OCI-LY7 (cell line): Measurements from ENCODE around the gene SUPT20H. TPM values are rescaled to one million over a fixed set of nuclear protein-coding genes. Genes with fewer than 3 reads are reported as not detected.

Source experiments
- BruUV-seq: library from RNA; stranded (reverse); fragments of 400-500 nt; replicated peaks from 2 replicates; lab custom pipeline; 2021; lab: Mats Ljungman, UMichigan
- CTCF ChIA-PET: fragments of 300-600 bp; sonication (Branson Sonifier 250); formaldehyde crosslinking; loops from one replicate; lab custom pipeline; 2022; ENCODE audit warnings: antibody characterized with exemption; ENCODE audit not compliant: unreplicated experiment; lab: Charles Lee
- POLR2A ChIA-PET: fragments of 300-600 bp; sonication (Branson Sonifier 250); formaldehyde crosslinking; loops from one replicate; lab custom pipeline; 2022; ENCODE audit warnings: antibody characterized with exemption; lab: Charles Lee
- DNase-seq: peaks from one replicate; pipeline ENCODE4 v3.0.0-alpha.2; 2015; ENCODE audit warnings: low spot score
- H2AFZ ChIP-seq: fragments of 200-600 bp; sonication (generic), shearing (Covaris generic); 2 replicates; pipeline ENCODE4 v1.6.1; 2014; ENCODE audit warnings: mild to moderate bottlenecking, antibody characterized with exemption, low read length, moderate library complexity
- H3K27ac ChIP-seq: fragments of 200-600 bp; sonication (generic); 2 replicates; pipeline ENCODE4 v1.5.1; 2014; ENCODE audit warnings: mixed run types, low read depth, mild to moderate bottlenecking, moderate library complexity, low read length, inconsistent platforms; ENCODE audit not compliant: poor library complexity, severe bottlenecking
- H3K36me3 ChIP-seq: fragments of 200-600 bp; sonication (generic); 2 replicates; pipeline ENCODE4 v1.6.1; 2014; ENCODE audit warnings: mild to moderate bottlenecking, antibody characterized with exemption, low read length, moderate library complexity, mixed read lengths; ENCODE audit not compliant: insufficient read depth
- H3K4me1 ChIP-seq: fragments of 200-600 bp; sonication (generic); 2 replicates; pipeline ENCODE4 v1.5.1; 2014; ENCODE audit warnings: mild to moderate bottlenecking, low read length; ENCODE audit not compliant: insufficient read depth, poor library complexity, severe bottlenecking
- H3K4me2 ChIP-seq: fragments of 200-600 bp; sonication (generic); 2 replicates; pipeline ENCODE4 v1.6.1; 2014; ENCODE audit warnings: mild to moderate bottlenecking, low read length
- H3K4me3 ChIP-seq: fragments of 200-600 bp; sonication (generic); 2 replicates; pipeline ENCODE4 v1.5.1; 2014; ENCODE audit warnings: mild to moderate bottlenecking, low read depth, low read length; ENCODE audit not compliant: poor library complexity, severe bottlenecking
- H3K79me2 ChIP-seq: fragments of 200-600 bp; sonication (generic); 2 replicates; pipeline ENCODE4 v1.6.1; 2016; ENCODE audit warnings: low read depth, mild to moderate bottlenecking, low read length, moderate library complexity, mixed read lengths; ENCODE audit not compliant: insufficient read depth
- H3K9me2 ChIP-seq: fragments of 200-600 bp; sonication (generic); 2 replicates; pipeline ENCODE4 v1.6.1; 2016; ENCODE audit warnings: mild to moderate bottlenecking, low read length, mixed read lengths; ENCODE audit not compliant: insufficient read depth
- H3K9me3 ChIP-seq: fragments of 200-600 bp; sonication (generic); 2 replicates; pipeline ENCODE4 v1.6.1; 2014; ENCODE audit warnings: mild to moderate bottlenecking, mixed run types, low read length, mixed read lengths
- H4K20me1 ChIP-seq: fragments of 200-600 bp; sonication (generic); 2 replicates; pipeline ENCODE4 v1.6.1; 2014; ENCODE audit warnings: mild to moderate bottlenecking, antibody characterized with exemption, low read length, moderate library complexity, mixed read lengths; ENCODE audit not compliant: insufficient read depth
- CTCF ChIP-seq: fragments of 200-600 bp; sonication (generic); conservative IDR thresholded peaks from 2 replicates; pipeline ENCODE4 v1.5.1; 2014; ENCODE audit warnings: mild to moderate bottlenecking, antibody characterized with exemption, low read length, moderate library complexity, mixed read lengths
- EZH2phosphoT487 ChIP-seq: fragments of 200-600 bp; sonication (generic); IDR thresholded peaks from 2 replicates; pipeline ENCODE4 v1.6.1; 2018; ENCODE audit warnings: low read depth, borderline replicate concordance, mild to moderate bottlenecking, mixed run types, antibody characterized with exemption, low read length, moderate library complexity, mixed read lengths
- intact Hi-C: fragments of 100-400 bp; cut with micrococcal nuclease; formaldehyde crosslinking; loops from one replicate; pipeline ENCODE4 v1.10.0; 2022; ENCODE audit not compliant: unreplicated experiment
- total RNA-seq, 2 experiments: library from RNA; depleted of rRNA in 1 of 2; stranded (reverse); fragments of >200 nt in 1 of 2; shearing (Covaris generic) in 1 of 2; gene quantifications; 2 replicates each; pipeline ENCODE4 v1.2.3, GENCODE V29; 2014 to 2022

Gene SUPT20H
- total RNA-seq, 2 experiments from 2014 or later, result 53.0 to 88.3 TPM

GRCh38 chr13:36966404-36966803 is 93.1 kb downstream of the SUPT20H start:
- no peak overlapping the region for H3K27ac ChIP-seq
- POLR2A ChIA-PET, result interaction anchor here (0.7 kb wide), 1 partner anchor 441 kb away, joined by 5 read pairs; no protein-coding TSS in a partner anchor
- CTCF ChIA-PET, result no interaction called here
- no TSS peak for BruUV-seq
- H3K9me2 ChIP-seq, result no peaks in the 10 kb centered on the region
- H3K4me1 ChIP-seq, result no peaks in the 10 kb centered on the region
- intact Hi-C loops, result no loop called here
- H2AFZ ChIP-seq, result no peak overlapping the region
- no peaks in the 10 kb centered on the region for H3K9me3 ChIP-seq
- H3K36me3 ChIP-seq, result peaks cover 93% of the 10 kb centered on the region
- H3K4me2 ChIP-seq, result no peak overlapping the region
- no peak for DNase-seq
- no peak overlapping the region for H3K4me3 ChIP-seq
- TF ChIP-seq CTCF, result no peak
- no peak for TF ChIP-seq EZH2phosphoT487
- H3K79me2 ChIP-seq, result no peaks in the 10 kb centered on the region
- no peaks in the 10 kb centered on the region for H4K20me1 ChIP-seq

- Histone ChIP-seq H2AFZ (no peak overlapping the region), H3K27ac (no peak overlapping the region), H3K4me1 (no peaks in the 10 kb centered on the region), H3K9me3 (no peaks in the 10 kb centered on the region), H3K4me2 (no peak overlapping the region), H3K4me3 (no peak overlapping the region), H3K36me3 (peaks cover 93% of the 10 kb centered on the region), H4K20me1 (no peaks in the 10 kb centered on the region), H3K79me2 (no peaks in the 10 kb centered on the region), H3K9me2 (no peaks in the 10 kb centered on the region)
- intact Hi-C loops, result no loop called here
- no TSS peak for BruUV-seq
- DNase-seq, result no peak
- POLR2A ChIA-PET, result interaction anchor here (0.6 kb wide), 1 partner anchor 122 kb away, joined by 4 read pairs; no protein-coding TSS in a partner anchor
- CTCF ChIA-PET, result no interaction called here
- TF ChIP-seq EZH2phosphoT487, result no peak
- no peak for TF ChIP-seq CTCF
Measured at GRCh38 chr13:36965767-36966166, 93.7 kb downstream of the SUPT20H start.

GRCh38 chr13:36959456-36960116 is 99.9 kb downstream of the SUPT20H start:
- H3K4me3 ChIP-seq, result no peak overlapping the region
- ChIA-PET CTCF (no interaction called here), POLR2A (interaction anchor here (0.6 to 1.6 kb wide), 3 partner anchors 9 to 179 kb away, joined by 3 to 6 read pairs (median 4); no protein-coding TSS in a partner anchor)
- TF ChIP-seq CTCF (no peak), EZH2phosphoT487 (no peak)
- H3K9me3 ChIP-seq, result no peaks in the 10 kb centered on the region
- no peak overlapping the region for H2AFZ ChIP-seq
- peaks cover 88% of the 10 kb centered on the region for H3K36me3 ChIP-seq
- H3K27ac ChIP-seq, result no peak overlapping the region
- H3K79me2 ChIP-seq, result no peaks in the 10 kb centered on the region
- intact Hi-C loops, result no loop called here
- H3K9me2 ChIP-seq, result no peaks in the 10 kb centered on the region
- no peak for DNase-seq
- BruUV-seq, result no TSS peak
- H3K4me1 ChIP-seq, result peaks cover 6% of the 10 kb centered on the region
- no peaks in the 10 kb centered on the region for H4K20me1 ChIP-seq
- H3K4me2 ChIP-seq, result no peak overlapping the region
